ENCODE results near the gene NEK3.
"Not testable (repeated sequence)": the region's sequence is repeated elsewhere in the genome, so short reads cannot be mapped to it uniquely, and the experiment has no call there.

- TF ChIP-seq CTCF (conservative IDR thresholded peaks at IDR 0.05); EZH2 (IDR thresholded peaks at IDR 0.05; ENCODE audit: low read depth): not testable (repeated sequence)
Observed at GRCh38 chr13:52202506-52202905, 43.1 kb upstream of the NEK3 start.
